HG02981 (cell line): ENCODE measurements around the gene LYSMD4.

Experiments
- ATAC-seq: cut with Tn5 transposase; IDR thresholded peaks from one replicate; pipeline ENCODE4 v1.9.1; 2021; ENCODE audit warnings: mild to moderate bottlenecking, moderate library complexity; ENCODE audit not compliant: unreplicated experiment

LYSMD4 gene

GRCh38 chr15:99707473-99708270, 25.6 kb downstream of the LYSMD4 start:
- ATAC-seq: no peak

DNA sequence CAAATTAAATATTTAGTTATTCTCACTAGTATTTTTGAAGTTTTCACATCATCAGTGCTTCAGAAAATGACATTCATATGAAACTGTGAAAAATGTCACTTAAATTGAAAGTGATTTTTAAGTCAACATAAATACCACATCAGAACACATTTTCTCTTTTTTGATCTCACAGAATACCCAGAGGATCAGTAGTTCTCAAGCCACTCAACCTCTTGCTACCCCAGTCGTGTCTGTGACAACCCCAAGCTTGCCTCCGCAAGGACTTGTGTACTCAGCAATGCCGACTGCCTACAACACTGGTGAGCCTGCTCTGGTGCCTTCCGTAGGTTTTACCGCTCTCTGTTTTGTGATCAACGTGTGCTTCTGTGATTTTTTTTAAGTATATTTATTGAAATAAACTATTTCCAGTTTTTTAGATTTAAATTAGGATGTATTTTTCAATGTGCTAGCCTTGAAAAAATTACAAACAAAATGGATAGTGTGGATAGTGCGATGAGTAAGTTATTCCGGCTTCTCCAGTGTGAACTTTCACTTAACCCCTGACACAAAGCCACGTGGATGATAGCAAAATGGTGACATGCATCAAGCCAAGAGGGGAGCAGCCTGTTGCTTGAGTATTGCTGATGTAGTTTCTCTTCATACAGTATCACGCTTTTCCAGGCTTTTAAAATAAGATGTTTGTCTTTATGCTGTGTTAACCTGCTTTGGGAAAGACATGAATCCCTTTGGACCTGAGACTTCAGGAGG, 26.5 kb downstream of the LYSMD4 start:
- no peak for ATAC-seq

DNA sequence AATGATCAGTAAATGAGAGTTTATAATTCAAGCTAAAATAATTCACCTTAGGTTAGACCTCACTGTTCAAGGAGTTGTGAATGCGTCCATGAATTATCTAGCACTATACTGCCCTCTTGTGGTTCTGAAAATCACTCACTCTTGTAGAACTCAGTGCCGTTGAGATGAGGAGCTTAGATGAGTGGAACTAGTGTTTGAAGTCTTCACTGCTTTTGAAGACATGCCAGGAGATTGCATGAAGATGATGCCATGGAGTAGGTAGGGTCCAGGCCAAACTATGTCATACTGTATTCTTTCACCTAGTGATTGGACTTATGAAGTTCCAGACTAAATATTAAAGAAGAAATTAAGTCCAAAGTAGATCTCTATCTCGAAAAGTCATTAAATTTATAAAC, 28.8 kb downstream of the LYSMD4 start:
- peak; percentile 52 for ATAC-seq

DNA sequence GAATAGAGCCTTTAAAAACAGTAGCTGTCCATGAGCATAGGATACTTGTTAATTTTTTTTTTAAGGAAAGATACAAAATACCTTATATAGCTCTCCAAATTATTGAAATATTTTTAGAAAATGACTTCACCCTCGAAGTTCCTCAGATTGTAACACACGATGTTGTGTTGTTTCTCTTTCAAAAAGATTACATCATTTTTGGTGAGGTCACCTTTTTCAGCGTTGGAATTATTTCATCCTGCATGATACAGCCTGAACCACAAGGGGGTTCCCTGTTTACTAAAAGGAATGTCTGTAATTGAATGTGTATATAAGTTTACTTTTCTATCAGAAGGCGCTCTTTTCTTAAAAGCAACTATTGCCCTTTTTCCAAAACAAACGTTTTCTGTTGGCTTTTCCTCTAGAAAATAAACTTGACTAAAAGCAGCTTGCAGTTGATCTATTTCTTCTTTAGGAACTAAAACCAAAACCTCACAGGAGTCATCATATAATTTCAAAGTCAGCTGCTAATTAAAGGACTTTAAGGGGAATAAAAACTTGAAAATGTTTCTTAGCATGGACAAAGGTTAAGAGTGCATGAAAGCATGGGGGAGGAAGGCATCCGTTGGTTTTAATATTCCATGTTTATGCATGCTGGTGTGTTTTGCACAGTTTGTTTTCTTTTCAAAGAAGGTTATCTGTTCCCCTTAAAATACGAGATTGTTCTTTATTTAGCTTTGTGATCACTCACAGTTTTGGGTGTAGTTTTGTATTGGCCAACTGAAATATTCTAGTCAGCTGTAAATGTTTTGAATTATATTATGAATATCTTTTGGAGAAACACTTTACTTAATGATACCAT, 29.4 kb downstream of the LYSMD4 start:
- ATAC-seq: peak; percentile 54

GRCh38 chr15:99702895-99703602, 30.2 kb downstream of the LYSMD4 start:
- ATAC-seq: peak; percentile 21

DNA sequence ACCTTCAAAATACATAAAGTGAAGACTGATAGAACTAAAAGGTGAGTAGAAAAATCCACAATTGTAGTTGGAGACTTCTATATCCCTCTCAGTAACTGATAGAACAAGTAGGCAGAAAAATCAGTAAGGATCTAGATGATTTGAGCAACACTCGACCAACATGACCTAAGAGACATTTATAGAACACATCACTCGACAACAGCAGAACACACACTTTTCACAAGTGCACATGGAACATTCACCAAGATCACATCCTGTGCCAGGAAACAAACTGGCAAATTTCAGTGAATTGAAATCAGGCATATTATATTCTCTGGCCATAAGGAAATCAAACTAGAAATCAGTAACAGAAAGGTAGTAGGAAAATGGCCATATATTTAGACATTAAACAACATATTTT, 37.1 kb downstream of the LYSMD4 start:
- ATAC-seq: no peak

- ATAC-seq: no peak
Measured at GRCh38 chr15:99692825-99693224, 40.4 kb downstream of the LYSMD4 start.

DNA sequence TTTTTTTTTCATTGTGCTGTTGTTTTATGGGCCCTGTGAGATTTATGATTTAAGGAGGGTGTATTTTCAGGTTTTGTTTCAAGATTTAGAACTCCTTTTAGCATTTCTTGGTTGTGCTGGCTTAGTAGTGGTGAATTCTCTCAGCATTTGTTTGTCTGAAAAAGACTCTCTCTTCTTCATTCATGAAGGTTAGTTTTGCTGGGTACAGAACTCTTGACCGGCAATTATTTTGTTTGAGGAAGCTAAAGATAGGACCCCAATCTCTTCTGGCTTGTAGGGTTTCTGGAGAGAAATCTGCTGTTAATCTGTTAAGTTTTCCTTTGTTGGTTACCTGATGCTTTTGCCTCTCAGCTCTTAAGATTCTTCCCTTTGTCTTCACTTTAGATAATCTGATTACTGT, 46.9 kb downstream of the LYSMD4 start:
- ATAC-seq: no peak

GRCh38 chr15:99683000-99683670, 50.1 kb downstream of the LYSMD4 start:
- no peak for ATAC-seq

DNA sequence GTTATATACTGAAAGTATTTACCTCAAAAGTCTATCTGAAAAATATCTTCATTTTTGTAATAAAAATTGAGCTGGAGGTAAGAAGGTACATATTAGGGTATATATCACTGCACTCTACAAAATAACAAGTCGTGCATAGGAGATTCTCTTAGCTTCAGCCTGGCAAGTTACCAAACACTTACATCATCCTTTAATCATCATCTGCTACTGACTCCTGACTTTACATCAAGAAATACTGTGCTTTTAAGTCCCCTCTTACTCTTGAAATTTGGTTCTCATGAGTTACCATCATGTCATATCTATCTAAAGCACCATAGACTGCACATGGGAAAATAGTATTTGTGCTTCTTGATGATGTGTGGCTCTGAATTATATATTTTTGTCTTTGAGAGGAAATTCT, 50.8 kb downstream of the LYSMD4 start:
- ATAC-seq: no peak

GRCh38 chr15:99681990-99682389, 51.2 kb downstream of the LYSMD4 start:
- ATAC-seq: no peak

- no peak for ATAC-seq
Measured at GRCh38 chr15:99680276-99680675, 53.0 kb downstream of the LYSMD4 start.

GRCh38 chr15:99677540-99678134, 55.6 kb downstream of the LYSMD4 start:
- peak; percentile 86 for ATAC-seq
